NCI-H146 (cell line): ENCODE data around the gene PYGO1.
"Not testable (repeated sequence)": the region's sequence is repeated elsewhere in the genome, so short reads cannot be mapped to it uniquely, and the experiment has no call there.

Experiments used
- DNase-seq: peaks from one replicate; lab custom pipeline; 2025; lab: John Stamatoyannopoulos, UW

Gene PYGO1

GRCh38 chr15:55505407-55505806 is 82.7 kb downstream of the PYGO1 start:
- not testable (repeated sequence) for DNase-seq

GRCh38 chr15:55499151-55499550 is 89.0 kb downstream of the PYGO1 start:
- peak; percentile 32 for DNase-seq

GRCh38 chr15:55498109-55498938 is 89.8 kb downstream of the PYGO1 start:
- peak; percentile 80 for DNase-seq

GRCh38 chr15:55496716-55497115 is 91.4 kb downstream of the PYGO1 start:
- no peak for DNase-seq

DNA sequence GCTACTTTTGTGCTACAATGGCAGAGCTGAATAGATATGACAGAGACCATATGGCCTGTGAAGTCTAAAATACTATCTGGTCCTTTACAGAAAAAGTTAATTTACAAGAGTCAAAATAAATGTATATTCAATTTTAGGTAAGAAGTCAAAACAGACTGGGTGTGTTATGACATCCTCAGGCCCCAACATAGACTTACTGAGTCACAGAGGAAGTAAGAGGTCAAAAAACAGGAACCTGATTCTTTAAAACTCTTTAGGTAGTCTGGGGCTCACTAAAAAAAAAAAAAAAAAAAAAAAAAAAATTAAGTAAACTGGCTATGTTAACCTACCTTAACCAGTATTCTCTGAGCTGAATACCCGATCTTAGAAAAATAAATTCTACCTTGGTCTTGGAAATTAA is 93.2 kb downstream of the PYGO1 start:
- no peak for DNase-seq

DNA sequence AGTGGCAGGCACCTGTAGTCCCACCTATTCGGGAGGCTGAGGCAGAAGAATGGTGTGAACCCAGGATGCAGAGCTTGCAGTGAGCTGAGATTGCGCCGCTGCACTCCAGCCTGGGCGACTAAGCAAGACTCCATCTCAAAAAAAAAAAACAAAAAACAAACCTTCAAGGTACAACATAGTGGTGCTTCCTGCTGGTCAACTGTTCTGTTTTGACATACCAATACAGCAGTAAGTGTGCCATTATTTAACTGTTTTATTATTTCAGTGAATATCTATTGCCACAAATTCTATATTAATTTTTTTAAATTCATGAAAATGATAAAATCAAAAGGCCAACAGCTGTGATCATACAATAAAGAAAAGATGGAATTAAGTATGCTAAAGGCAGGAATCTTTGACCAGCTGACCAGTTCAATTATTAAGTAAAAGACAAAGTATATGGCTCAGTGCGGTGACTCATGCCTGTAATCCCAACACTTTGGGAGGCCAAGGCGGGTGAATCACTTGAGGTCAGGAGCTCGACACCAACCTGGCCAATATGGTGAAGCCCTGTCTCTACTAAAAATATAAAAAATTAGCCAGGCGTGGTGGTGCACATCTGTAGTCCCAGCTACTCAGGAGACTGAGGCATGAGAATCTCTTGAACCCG is 99.1 kb downstream of the PYGO1 start:
- not testable (repeated sequence) for DNase-seq
